Right renal cortex interstitium (tissue), 3 donors: ENCODE measurements around the gene PHLDA2. TPM values are rescaled to one million over a fixed set of nuclear protein-coding genes. Genes with fewer than 3 reads are reported as not detected.

ENCODE experiments used
- DNase-seq, 3 donors: peaks; one replicate each; pipeline ENCODE4 v3.0.0-alpha.2; 2013; ENCODE audit warnings: low read depth in 3 of 3, low spot score in 2 of 3
- polyA plus RNA-seq, 3 donors: library from polyadenylated mRNA; unstranded; fragments of 120-200 nt; gene quantifications; one replicate each; pipeline ENCODE4 v1.2.1, GENCODE V29; 2013; ENCODE audit not compliant: insufficient read length in 3 of 3

The PHLDA2 gene
- polyA plus RNA-seq, 3 donors: 0.68 to 1.0 (median 0.75) TPM

GRCh38 chr11:2899080-2899783 lies 30.0 kb downstream of the PHLDA2 start:
- DNase-seq: no peak

- no peak for DNase-seq
Observed at GRCh38 chr11:2898366-2899079, 30.7 kb downstream of the PHLDA2 start.

- no peak for DNase-seq
Observed at GRCh38 chr11:2897048-2897447, 32.2 kb downstream of the PHLDA2 start.

- DNase-seq: no peak
Observed at GRCh38 chr11:2896047-2896446, 33.2 kb downstream of the PHLDA2 start.

- no peak for DNase-seq
Observed at GRCh38 chr11:2893935-2894334, 35.3 kb downstream of the PHLDA2 start.

- DNase-seq: no peak
Observed at GRCh38 chr11:2892967-2893528, 36.2 kb downstream of the PHLDA2 start.

- no peak for DNase-seq
Observed at GRCh38 chr11:2892215-2892966, 36.8 kb downstream of the PHLDA2 start.

- no peak for DNase-seq
Observed at GRCh38 chr11:2891326-2892214, 37.6 kb downstream of the PHLDA2 start.

- no peak for DNase-seq
Observed at GRCh38 chr11:2890466-2891294, 38.5 kb downstream of the PHLDA2 start.

- no peak for DNase-seq
Observed at GRCh38 chr11:2889362-2890273, 39.6 kb downstream of the PHLDA2 start.

- peak in 1 of 3 donors; percentile 80 for DNase-seq
Observed at GRCh38 chr11:2888266-2888968, 40.8 kb downstream of the PHLDA2 start.

GRCh38 chr11:2887515-2888195 lies 41.6 kb downstream of the PHLDA2 start:
- DNase-seq: no peak

- DNase-seq: no peak
Observed at GRCh38 chr11:2886936-2887335, 42.3 kb downstream of the PHLDA2 start.

- DNase-seq: no peak
Observed at GRCh38 chr11:2886191-2886894, 42.9 kb downstream of the PHLDA2 start.

- no peak for DNase-seq
Observed at GRCh38 chr11:2885678-2886081, 43.5 kb downstream of the PHLDA2 start, which contains the start of gene CDKN1C. Gene CDKN1C (minus strand): TSS chr11:2885775. CDS start chr11:2885456, 319 bp downstream.

GRCh38 chr11:2885017-2885677 lies 44.1 kb downstream of the PHLDA2 start:
- DNase-seq: no peak
